Spleen (tissue), 11 donors: ENCODE data around the gene TRMT10B. TPM values are rescaled to one million over a fixed set of nuclear protein-coding genes. Genes with fewer than 3 reads are reported as not detected.

Source experiments
- DNase-seq: peaks from one replicate; pipeline ENCODE4 v3.0.0-alpha.2; 2020
- H3K27ac ChIP-seq, 8 donors: fragments of 200-600 bp; sonication (generic) in 7 of 8; 1 replicate in 4 of 8; 2 replicates in 4 of 8; pipeline versions ENCODE4 v1.5.0 to v1.8.0; 2016 to 2021; ENCODE audit warnings: inconsistent platforms in 4 of 8, mild to moderate bottlenecking in 4 of 8, moderate library complexity in 1 of 8
- H3K27me3 ChIP-seq, 7 donors: fragments of 200-600 bp; sonication (generic) in 6 of 7; replicated peaks in 1 of 7; 1 replicate in 4 of 7; 2 replicates in 3 of 7; pipeline versions ENCODE4 v1.5.0 to v1.8.0; 2016 to 2021; ENCODE audit warnings: inconsistent platforms in 3 of 7, mild to moderate bottlenecking in 1 of 7
- H3K36me3 ChIP-seq, 6 donors: fragments of 200-600 bp; sonication (generic) in 5 of 6; 1 replicate in 4 of 6; 2 replicates in 2 of 6; pipeline versions ENCODE4 v1.5.0 to v1.8.0; 2016 to 2021; ENCODE audit warnings: inconsistent platforms in 2 of 6
- H3K4me1 ChIP-seq, 6 donors: fragments of 200-600 bp; sonication (generic) in 5 of 6; 1 replicate in 3 of 6; 2 replicates in 3 of 6; pipeline versions ENCODE4 v1.5.0 to v1.8.0; 2016 to 2021; ENCODE audit warnings: inconsistent platforms in 3 of 6
- H3K4me3 ChIP-seq, 8 donors: fragments of 200-600 bp; sonication (generic) in 7 of 8; 1 replicate in 4 of 8; 2 replicates in 4 of 8; pipeline versions ENCODE4 v1.5.0 to v1.8.0; 2016 to 2021; ENCODE audit warnings: inconsistent platforms in 4 of 8, mild to moderate bottlenecking in 4 of 8, moderate library complexity in 2 of 8
- H3K9me3 ChIP-seq, 8 donors: fragments of 200-600 bp; sonication (generic) in 7 of 8; 1 replicate in 4 of 8; 2 replicates in 4 of 8; pipeline versions ENCODE4 v1.5.0 to v1.8.0; 2016 to 2021; ENCODE audit warnings: inconsistent platforms in 4 of 8
- CTCF ChIP-seq, 11 experiments: fragments of 200-600 bp in 7 of 11; fragments of 450-650 bp in 4 of 11; sonication (generic) in 4 of 11; IDR thresholded peaks in 8 of 11; conservative IDR thresholded peaks in 3 of 11; 1 replicate in 7 of 11; 2 replicates in 4 of 11; pipeline versions ENCODE4 v1.4.0 to v1.8.0; 2016 to 2021; ENCODE audit warnings: antibody characterized with exemption in 11 of 11, inconsistent platforms in 4 of 11, mild to moderate bottlenecking in 1 of 11
- POLR2A ChIP-seq, 3 donors: fragments of 450-650 bp; IDR thresholded peaks; one replicate each; pipeline ENCODE4 v1.5.1; 2017; ENCODE audit warnings: antibody characterized with exemption in 3 of 3, mild to moderate bottlenecking in 1 of 3
- POLR2AphosphoS5 ChIP-seq, 3 donors: sonication (generic); formaldehyde crosslinking; IDR thresholded peaks; one replicate each; pipeline ENCODE4 v1.5.1; 2017; ENCODE audit warnings: antibody characterized with exemption in 3 of 3
- WGBS, 5 donors: extraction: QIAGEN DNeasy Blood & Tissue Kit in 3 of 5; methylation state at CpG; one replicate each; pipeline versions ENCODE4 v1.1.5 to v1.1.7; 2013 to 2018; 5-methylcytosine and 5-hydroxymethylcytosine counted together
- intact Hi-C: fragments of 100-400 bp; cut with DNase I; formaldehyde crosslinking; loops from one replicate; pipeline ENCODE4 v1.15.0; 2023; ENCODE audit warnings: low total_unique reads
- polyA plus RNA-seq, 3 donors: library from polyadenylated mRNA; stranded (reverse); fragments of 200-250 nt; gene quantifications; one replicate each; pipeline ENCODE4 v1.2.1, GENCODE V29; 2013
- total RNA-seq, 7 donors: library from RNA; depleted of rRNA in 3 of 7; stranded (reverse); fragments of >200 nt in 3 of 7; fragmentation: NEBNext Ultra II Directional in 4 of 7; extraction: Animal tissue kit (Norgen Biotek cat#: 25700) in 4 of 7; gene quantifications; one replicate each; pipeline versions ENCODE4 v1.1.0 to v1.2.1, GENCODE V29; 2016 to 2021
- donor health status: healthy with polysubstance abuse.
- donor health status: DM: no; HTN: no; CAD: no; lungs with moderate emphysema.
- donor health status: DM: no; HTN: no; CAD: no.
- donor health status: Bipolar disorder and iron deficiency.
- donor health status: healthy.
- donor health status: DM: no; HTN: no; CAD: no.
- donor health status: DM: yes; HTN: yes; CAD: no.

TRMT10B gene
- total and polyA plus RNA-seq, 10 donors: 5.8 to 17.7 (median 10.2) TPM

DNA sequence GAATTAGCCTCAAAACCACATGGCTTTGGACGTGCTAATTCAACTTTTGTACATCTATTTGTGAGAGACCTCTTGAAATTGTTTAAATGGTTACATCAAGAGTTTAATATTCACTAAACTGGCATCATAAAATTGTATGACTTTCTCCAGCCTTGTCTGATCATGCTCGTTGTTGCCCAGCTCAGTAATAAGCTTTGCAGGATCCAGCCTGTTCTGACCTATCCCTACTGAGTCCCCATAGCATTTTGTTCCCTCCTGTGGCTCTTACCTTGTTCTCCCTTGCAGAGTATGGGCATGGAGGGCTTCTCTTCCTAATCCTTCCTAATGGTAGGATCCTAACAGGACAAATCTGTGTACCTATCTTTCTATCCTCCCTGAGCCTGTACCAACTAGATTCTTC is 24.9 kb downstream of the TRMT10B start:
- Histone ChIP-seq H3K4me1 (peaks cover 8 to 22% (median 17%) of the 10 kb centered on the region in 6 donors), H3K36me3 (peaks cover 0 to 100% (median 88%) of the 10 kb centered on the region in 6 donors), H3K4me3 (no peak overlapping the region), H3K27ac (no peak overlapping the region), H3K27me3 (no peaks in the 10 kb centered on the region), H3K9me3 (no peaks in the 10 kb centered on the region)
- TF ChIP-seq POLR2A (IDR thresholded peaks at IDR 0.05): no peak
- TF ChIP-seq CTCF (IDR thresholded peaks at IDR 0.05 in 8 of 11, conservative IDR thresholded peaks at IDR 0.05 in 3 of 11): no peak
- TF ChIP-seq POLR2AphosphoS5 (IDR thresholded peaks at IDR 0.05): no peak
- intact Hi-C loops: no loop called here
- 70 to 91% (median 80%) methylated on average over 2 of the region's 2 CpGs for WGBS, 5 donors
- no peak for DNase-seq

DNA sequence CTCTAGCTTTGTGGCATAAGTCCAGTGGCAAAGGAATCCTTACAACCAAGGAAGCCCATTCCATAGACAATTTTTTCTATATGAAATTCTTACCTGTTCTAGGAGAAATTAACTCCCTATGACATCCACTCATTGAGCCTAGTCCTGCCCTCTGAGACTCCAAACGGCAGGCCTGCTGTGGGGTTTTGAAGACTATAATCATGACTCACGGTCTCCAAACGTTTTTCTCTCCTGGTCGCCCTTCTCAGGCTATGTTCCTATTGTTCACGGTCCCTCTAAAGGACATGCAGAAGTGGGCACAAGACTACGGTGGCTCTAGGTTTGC is 30.6 kb downstream of the TRMT10B start:
- no peak for DNase-seq
- H3K36me3 ChIP-seq: peaks cover 0 to 47% (median 42%) of the 10 kb centered on the region in 6 donors
- WGBS, 5 donors: 0 to 1% (median 1%) methylated on average over 6 of the region's 6 CpGs
- H3K9me3 ChIP-seq: no peaks in the 10 kb centered on the region
- H3K27me3 ChIP-seq: peaks cover 0 to 9% (median 0%) of the 10 kb centered on the region in 7 donors
- peak overlapping the region; percentile 85 to 96 (median 92) for H3K4me3 ChIP-seq
- TF ChIP-seq POLR2AphosphoS5 (IDR thresholded peaks at IDR 0.05): no peak
- TF ChIP-seq CTCF (IDR thresholded peaks at IDR 0.05 in 8 of 11, conservative IDR thresholded peaks at IDR 0.05 in 3 of 11): no peak
- no peak for TF ChIP-seq POLR2A (IDR thresholded peaks at IDR 0.05)
- peak overlapping the region; percentile 84 to 95 (median 90) for H3K27ac ChIP-seq
- peaks cover 18 to 60% (median 37%) of the 10 kb centered on the region in 6 donors for H3K4me1 ChIP-seq
- intact Hi-C loops: no loop called here

- DNase-seq: peak; percentile 96
- WGBS, 5 donors: 1% methylated on average over 30 to 73 of the region's 73 CpGs
- no peaks in the 10 kb centered on the region for H3K9me3 ChIP-seq
- H3K36me3 ChIP-seq: peaks cover 0 to 41% (median 37%) of the 10 kb centered on the region in 6 donors
- H3K27ac ChIP-seq: peak within 1 kb of the TSS; percentile 84 to 95 (median 90)
- intact Hi-C loops: no loop called here
- TF ChIP-seq POLR2AphosphoS5 (IDR thresholded peaks at IDR 0.05) (peak; percentile 95 to 97 (median 97)), POLR2A (IDR thresholded peaks at IDR 0.05) (peak in 2 of 3 donors; percentile 9 to 21), CTCF (IDR thresholded peaks at IDR 0.05 in 8 of 11, conservative IDR thresholded peaks at IDR 0.05 in 3 of 11) (peak in 4 of 11 experiments; percentile 15 to 31 (median 21))
- peak within 1 kb of the TSS; percentile 85 to 96 (median 92) for H3K4me3 ChIP-seq
- peaks cover 18 to 60% (median 37%) of the 10 kb centered on the region in 6 donors for H3K4me1 ChIP-seq
- H3K27me3 ChIP-seq: peaks cover 0 to 9% (median 0%) of the 10 kb centered on the region in 7 donors
These were observed 31.2 kb downstream of the TRMT10B start, which contains the start of gene EXOSC3 for GRCh38 chr9:37784616-37785483. Gene EXOSC3, minus strand, starts transcription at chr9:37785064. Its CDS starts 20 bp downstream, at chr9:37785044.

- Histone ChIP-seq H3K4me3 (peak overlapping the region in 1 of 8 donors; percentile 11), H3K4me1 (peaks cover 18 to 52% (median 33%) of the 10 kb centered on the region in 6 donors), H3K36me3 (peaks cover 0 to 24% (median 15%) of the 10 kb centered on the region in 6 donors), H3K27me3 (peaks cover 0 to 9% (median 0%) of the 10 kb centered on the region in 7 donors), H3K9me3 (no peaks in the 10 kb centered on the region), H3K27ac (peak overlapping the region in 3 of 8 donors; percentile 76 to 84 (median 76))
- intact Hi-C loops: no loop called here
- TF ChIP-seq POLR2AphosphoS5 (IDR thresholded peaks at IDR 0.05): no peak
- TF ChIP-seq POLR2A (IDR thresholded peaks at IDR 0.05): no peak
- TF ChIP-seq CTCF (IDR thresholded peaks at IDR 0.05 in 8 of 11, conservative IDR thresholded peaks at IDR 0.05 in 3 of 11): no peak
- 58 to 87% (median 65%) methylated on average over 15 to 45 of the region's 45 CpGs for WGBS, 5 donors
- DNase-seq: peak; percentile 81
These were observed 33.5 kb downstream of the TRMT10B start for GRCh38 chr9:37787059-37787458.
